ENCODE data around the gene USP44. TPM values are rescaled to one million over a fixed set of nuclear protein-coding genes. Genes with fewer than 3 reads are reported as not detected.

The USP44 gene
- total and polyA plus RNA-seq, 2 of the 8 experiments (the other 6 are each of a cell fraction or from before 2014, with no cell fraction given) = 129 to 197 TPM

- Histone ChIP-seq H3K18ac (ENCODE audit: extremely low read depth, low read length) (no peak overlapping the region), H2BK12ac (ENCODE audit: low read depth, low read length) (no peak overlapping the region), H3K79me1 (ENCODE audit: low read depth, low read length) (peaks cover 3% of the 10 kb centered on the region; the same call in 1 of the 2 replicates), H3K4me1 (replicated peaks in 1 of 4; ENCODE audit: control insufficient read depth in 3 of 4, insufficient read depth in 4 of 4, low read length in 3 of 4) (no peaks in the 10 kb centered on the region), H3K4ac (replicated peaks; ENCODE audit: insufficient read length, low read depth, low read length) (no peak overlapping the region), H3K4me3 (ENCODE audit: extremely low read depth in 1 of 4, insufficient read depth in 2 of 4, low read depth in 3 of 4, low read length in 4 of 4) (no peak overlapping the region), H4K91ac (replicated peaks; ENCODE audit: insufficient read length, low read length) (no peak overlapping the region), H3K23ac (ENCODE audit: insufficient read length) (no peak overlapping the region), H2AFZ (ENCODE audit: low read length) (no peak overlapping the region), H3K9me3 (ENCODE audit: insufficient read depth in 2 of 2, low read depth in 1 of 2, low read length in 1 of 2) (no peaks in the 10 kb centered on the region), H2BK5ac (ENCODE audit: low read depth, low read length) (no peak overlapping the region), H3K36me3 (ENCODE audit: control insufficient read depth in 2 of 4, insufficient read depth in 4 of 4, low read length in 3 of 4) (peaks cover 9 to 68% (median 35%) of the 10 kb centered on the region in 4 experiments), H3K9ac (replicated peaks in 1 of 4; ENCODE audit: extremely low read depth in 1 of 4, low read depth in 3 of 4, low read length in 3 of 4) (no peak overlapping the region), H3K79me2 (ENCODE audit: control insufficient read depth in 1 of 2, insufficient read depth in 2 of 2, low read length in 2 of 2) (peaks cover 0 to 28% of the 10 kb centered on the region in 2 experiments; a peak in 2 of 4 replicates), H2BK15ac (ENCODE audit: low read length) (no peak overlapping the region), H4K5ac (ENCODE audit: insufficient read length, low read depth, low read length) (no peak overlapping the region), H3K23me2 (ENCODE audit: low read depth, low read length) (no peaks in the 10 kb centered on the region), H3K14ac (ENCODE audit: insufficient read length) (no peak overlapping the region), H3K4me2 (ENCODE audit: insufficient read depth in 1 of 2, low read depth in 2 of 2, low read length in 2 of 2) (no peak overlapping the region), H4K20me1 (replicated peaks in 1 of 2; ENCODE audit: control insufficient read depth in 1 of 2, insufficient read depth in 2 of 2, low read length in 2 of 2) (peaks cover 2 to 3% of the 10 kb centered on the region in 2 experiments), H3K56ac (replicated peaks; ENCODE audit: insufficient read length, low read depth, low read length) (no peak overlapping the region), H3K27ac (ENCODE audit: low read depth, low read length) (no peak overlapping the region), H2BK20ac (ENCODE audit: low read length) (no peak overlapping the region), H2BK120ac (replicated peaks; ENCODE audit: low read depth, low read length) (no peak overlapping the region), H4K8ac (ENCODE audit: extremely low read depth, insufficient read depth, low read length) (no peak overlapping the region), H3K27me3 (replicated peaks in 1 of 4; ENCODE audit: control insufficient read depth in 3 of 4, extremely low read depth in 1 of 4, insufficient read depth in 3 of 4, low read length in 3 of 4) (no peaks in the 10 kb centered on the region), H2AK5ac (ENCODE audit: low read depth, low read length) (no peak overlapping the region)
- ChIA-PET POLR2A (ENCODE audit: partially characterized antibody) (interaction anchor here (1.5 kb wide), 1 partner anchor 14 kb away, joined by 3 read pairs; no protein-coding TSS in a partner anchor), CTCF (ENCODE audit: partially characterized antibody) (interaction anchor here (0.5 to 0.6 kb wide), 2 partner anchors 31 to 748 kb away, joined by 4 read pairs; no protein-coding TSS in a partner anchor)
- DNase-seq (ENCODE audit: low read depth in 1 of 2, low spot score in 2 of 2) (no peak), FAIRE-seq (no peak)
- no peak for TF ChIP-seq BACH1 (IDR thresholded peaks at IDR 0.05; ENCODE audit: low read length)
- TF ChIP-seq YY1 (IDR thresholded peaks at IDR 0.05; ENCODE audit: low read depth, low read length) = no peak
- 94% methylated on average over 5 of the region's 5 CpGs; no CpG with 5 or more reads in 1 of the 2 experiments for WGBS, 2 experiments (ENCODE audit: extremely low coverage in 1 of 2, insufficient coverage in 1 of 2, insufficient read length in 1 of 2, insufficient replicate concordance in 2 of 2, low coverage in 1 of 2, low lambda C conversion rate in 2 of 2, missing lambda C conversion rate in 1 of 2)
These were observed 52.3 kb downstream of the USP44 start for GRCh38 chr12:95498968-95499367.
